ENCODE results near the gene VWA5B1. TPM values are rescaled to one million over a fixed set of nuclear protein-coding genes. Genes with fewer than 3 reads are reported as not detected.

The VWA5B1 gene
- total and polyA plus RNA-seq, 2 of the 4 experiments (the other 2 are of a cell fraction), result not detected

GRCh38 chr1:20362856-20363255 lies 72.2 kb downstream of the VWA5B1 start:
- Histone ChIP-seq H3K9me1 (ENCODE audit: insufficient read depth, low read length) (peaks cover 3% of the 10 kb centered on the region; the same call in 1 of the 2 replicates), H2BK15ac (ENCODE audit: low read depth, low read length) (no peak overlapping the region), H3K14ac (replicated peaks; ENCODE audit: low read depth, low read length) (no peak overlapping the region), H3K9ac (ENCODE audit: low read depth, low read length) (no peak overlapping the region), H3K4me2 (ENCODE audit: low read depth, low read length) (no peak overlapping the region), H2AK9ac (replicated peaks; ENCODE audit: low read depth, low read length, poor library complexity) (no peak overlapping the region), H4K91ac (ENCODE audit: insufficient read depth, low read depth, low read length) (no peak overlapping the region), H3K79me1 (ENCODE audit: low read depth in 1 of 2, low read length in 2 of 2) (no peaks in the 10 kb centered on the region), H3K56ac (ENCODE audit: extremely low read depth, insufficient read depth, low read length) (no peak overlapping the region), H2AFZ (replicated peaks; ENCODE audit: low read length, poor library complexity) (no peak overlapping the region), H2BK120ac (ENCODE audit: low read depth, low read length) (no peak overlapping the region), H2AK5ac (ENCODE audit: low read depth, low read length) (no peak overlapping the region), H3K36me3 (ENCODE audit: control insufficient read depth, insufficient read depth, low read length) (no peaks in the 10 kb centered on the region), H2BK5ac (ENCODE audit: low read depth, low read length, poor library complexity, severe bottlenecking) (no peak overlapping the region), H4K8ac (ENCODE audit: low read depth in 2 of 2, low read length in 2 of 2) (no peak overlapping the region), H4K20me1 (ENCODE audit: insufficient read depth, low read length) (peaks cover 3% of the 10 kb centered on the region; the same call in 1 of the 2 replicates), H4K5ac (ENCODE audit: low read depth, low read length) (no peak overlapping the region), H3K9me3 (ENCODE audit: control insufficient read depth, insufficient read depth, low read length) (no peaks in the 10 kb centered on the region), H3K18ac (ENCODE audit: low read depth, low read length) (no peak overlapping the region), H2BK20ac (ENCODE audit: low read depth, low read length) (no peak overlapping the region), H3K4me3 (ENCODE audit: insufficient read depth, low read depth, low read length) (no peak overlapping the region), H3K27me3 (ENCODE audit: control insufficient read depth, insufficient read depth, low read length) (peaks cover 50% of the 10 kb centered on the region), H3K27ac (ENCODE audit: insufficient read depth, low read length) (no peak overlapping the region), H3K4me1 (ENCODE audit: control insufficient read depth, insufficient read depth, low read length) (peaks cover 11% of the 10 kb centered on the region; the same call in 1 of the 2 replicates), H3K4ac (ENCODE audit: low read depth, low read length) (no peak overlapping the region), H3K23ac (ENCODE audit: low read depth, low read length) (no peak overlapping the region)
- no CpG with 5 or more reads among the region's 2 CpGs for WGBS, 2 experiments (ENCODE audit: extremely low coverage in 2 of 2, insufficient read length in 1 of 2)
- CTCF ChIA-PET, result interaction anchor here (0.9 to 1.5 kb wide), 6 partner anchors 11 to 132 kb away, joined by 4 to 14 read pairs (median 4); no protein-coding TSS in a partner anchor
- no peak for DNase-seq
- dilution Hi-C loops (cut with HindIII; ENCODE audit: low sequenced_read_pairs, unreplicated experiment) (no loop called here), in situ Hi-C loops (cut with MboI; ENCODE audit: low sequenced_read_pairs) (no loop called here), intact Hi-C loops (cut with micrococcal nuclease) (loop anchor here (1.0 to 5.0 kb wide), 3 partner anchors 69 to 151 kb away; no protein-coding TSS in a partner anchor)
- ATAC-seq (ENCODE audit: low read depth), result no peak
- POLR2A ChIA-PET (ENCODE audit: unreplicated experiment), result no interaction called here
- no TSS peak for BruUV-seq (replicated peaks)
- TF ChIP-seq CTCF (conservative IDR thresholded peaks at IDR 0.05; ENCODE audit: low read depth, low read length), result no peak
- TF ChIP-seq POLR2A (IDR thresholded peaks at IDR 0.05; ENCODE audit: low read depth, low read length), result no peak
- TF ChIP-seq RCOR1 (IDR thresholded peaks at IDR 0.05; ENCODE audit: insufficient replicate concordance, low read length), result no peak
- TF ChIP-seq USF2 (IDR thresholded peaks at IDR 0.05; ENCODE audit: low read depth, low read length), result no peak
- no peak for TF ChIP-seq FOS (IDR thresholded peaks at IDR 0.05; ENCODE audit: low read depth, low read length)
- TF ChIP-seq RAD21 (IDR thresholded peaks at IDR 0.05; ENCODE audit: low read length), result no peak
- no peak for TF ChIP-seq CEBPB (IDR thresholded peaks at IDR 0.05; ENCODE audit: low read depth, low read length)
- TF ChIP-seq RFX5 (IDR thresholded peaks at IDR 0.05; ENCODE audit: low read depth, low read length), result no peak
- no peak for TF ChIP-seq MAFK (IDR thresholded peaks at IDR 0.05; ENCODE audit: low read depth, low read length)
- TF ChIP-seq CHD1 (IDR thresholded peaks at IDR 0.05; ENCODE audit: low read depth, low read length), result no peak
- no peak for TF ChIP-seq ELK1 (IDR thresholded peaks at IDR 0.05; ENCODE audit: borderline replicate concordance, low read depth, low read length)
- no peak for TF ChIP-seq MAZ (IDR thresholded peaks at IDR 0.05; ENCODE audit: borderline replicate concordance, low read depth, low read length)
- TF ChIP-seq SMC3 (IDR thresholded peaks at IDR 0.05; ENCODE audit: low read depth, low read length), result no peak

Data from IMR-90 (cell line).